Measurements from ENCODE around the gene TOX2.
A peak's percentile ranks its signal among the peaks of the same experiment; 100 is the strongest.

TOX2 gene

GRCh38 chr20:44068316-44069201 is 153.9 kb downstream of the TOX2 start:
- DNase-seq, result peak; percentile 61

GRCh38 chr20:44069203-44070011 is 154.8 kb downstream of the TOX2 start:
- peak; percentile 78 for DNase-seq

- peak; percentile 60 for DNase-seq
Observed at GRCh38 chr20:44070139-44070900, 155.7 kb downstream of the TOX2 start.

- peak; percentile 34 for DNase-seq
Observed at GRCh38 chr20:44071057-44071456, 156.4 kb downstream of the TOX2 start.

- DNase-seq, result peak; percentile 50
Observed at GRCh38 chr20:44071526-44072111, 157.0 kb downstream of the TOX2 start.

GRCh38 chr20:44072384-44072783 is 157.7 kb downstream of the TOX2 start:
- DNase-seq, result peak; percentile 41

GRCh38 chr20:44073011-44073674 is 158.5 kb downstream of the TOX2 start:
- peak; percentile 51 for DNase-seq

- peak; percentile 37 for DNase-seq
Observed at GRCh38 chr20:44073675-44074071, 159.0 kb downstream of the TOX2 start.

- peak; percentile 50 for DNase-seq
Observed at GRCh38 chr20:44074252-44075151, 159.8 kb downstream of the TOX2 start.

- no peak for DNase-seq
Observed at GRCh38 chr20:44075191-44075949, 160.7 kb downstream of the TOX2 start.

- DNase-seq, result no peak
Observed at GRCh38 chr20:44075950-44076232, 161.2 kb downstream of the TOX2 start.

- no peak for DNase-seq
Observed at GRCh38 chr20:44079291-44079690, 164.6 kb downstream of the TOX2 start.

GRCh38 chr20:44080064-44080463 is 165.4 kb downstream of the TOX2 start:
- no peak for DNase-seq

GRCh38 chr20:44080646-44081267 is 166.1 kb downstream of the TOX2 start:
- DNase-seq, result peak; percentile 79

- DNase-seq, result no peak
Observed at GRCh38 chr20:44081476-44081875, 166.8 kb downstream of the TOX2 start.

- no peak for DNase-seq
Observed at GRCh38 chr20:44081888-44082287, 167.2 kb downstream of the TOX2 start.

- DNase-seq, result no peak
Observed at GRCh38 chr20:44083220-44083933, 168.7 kb downstream of the TOX2 start.

- DNase-seq, result no peak
Observed at GRCh38 chr20:44084439-44084838, 169.8 kb downstream of the TOX2 start.

- DNase-seq, result no peak
Observed at GRCh38 chr20:44084891-44085290, 170.2 kb downstream of the TOX2 start.
